ENCODE measurements around the gene FIZ1.

The FIZ1 gene

GRCh38 chr19:55613930-55614710 lies 14.8 kb upstream of the FIZ1 start:
- DNase-seq (ENCODE audit: low read depth) = no peak

DNA sequence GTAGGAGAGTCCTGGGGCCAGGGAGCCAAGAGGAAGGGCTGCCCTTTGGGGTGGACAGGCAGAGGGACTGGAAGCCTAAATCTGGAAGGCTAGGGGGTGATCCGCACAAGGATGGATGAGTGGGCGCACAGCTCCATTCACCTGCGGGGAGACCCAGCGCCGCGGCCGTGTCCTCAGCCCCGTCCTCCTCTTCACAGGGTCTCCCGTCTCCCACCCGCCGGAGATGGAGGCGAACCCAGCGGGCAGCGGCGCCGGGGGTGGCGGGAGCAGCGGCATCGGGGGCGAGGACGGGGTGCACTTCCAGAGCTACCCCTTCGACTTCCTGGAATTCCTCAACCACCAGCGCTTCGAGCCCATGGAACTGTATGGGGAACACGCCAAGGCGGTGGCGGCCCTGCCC lies 14.1 kb upstream of the FIZ1 start:
- DNase-seq (ENCODE audit: low read depth) = no peak

GRCh38 chr19:55611983-55612645 lies 12.8 kb upstream of the FIZ1 start:
- no peak for DNase-seq (ENCODE audit: low read depth)

GRCh38 chr19:55611300-55611982 lies 12.1 kb upstream of the FIZ1 start:
- no peak for DNase-seq (ENCODE audit: low read depth)

- no peak for DNase-seq (ENCODE audit: low read depth)
Observed at GRCh38 chr19:55609326-55609725, 10.0 kb upstream of the FIZ1 start.

DNA sequence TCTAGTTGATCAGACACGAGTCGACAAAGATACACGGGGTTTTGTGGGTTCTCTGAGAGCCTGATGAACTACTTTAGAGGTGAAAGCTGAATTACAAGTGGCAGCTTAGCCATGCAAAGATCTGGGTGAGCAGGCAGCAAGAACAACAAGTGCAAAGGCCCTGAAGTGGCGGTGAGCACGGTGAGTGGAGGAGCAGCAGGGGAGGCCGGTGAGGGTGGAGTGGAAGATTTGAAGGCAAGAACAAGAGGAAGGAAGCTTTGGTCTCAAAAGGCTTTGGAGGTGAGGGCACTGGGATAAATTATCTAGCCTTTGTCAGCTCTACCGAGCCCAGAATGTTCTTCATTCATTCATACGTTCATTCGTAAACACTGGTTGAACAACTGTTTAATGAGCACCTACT lies 7.5 kb upstream of the FIZ1 start:
- no peak for DNase-seq (ENCODE audit: low read depth)

DNA sequence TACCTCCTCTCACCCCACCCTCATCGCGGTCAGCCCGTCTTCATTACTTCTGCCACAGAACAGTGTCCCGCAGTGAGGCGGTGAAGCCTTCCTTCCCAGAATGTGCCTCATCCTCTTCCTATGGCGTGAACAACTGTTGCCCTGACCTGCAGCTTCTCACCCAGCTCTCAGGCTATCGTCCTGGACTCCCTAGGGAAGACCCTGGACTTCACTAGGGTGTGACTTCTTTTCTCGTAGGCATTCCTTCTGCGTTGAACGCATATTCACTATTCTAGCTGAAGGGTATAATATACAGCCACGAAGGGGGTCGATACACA lies 7.1 kb upstream of the FIZ1 start:
- no peak for DNase-seq (ENCODE audit: low read depth)

- DNase-seq (ENCODE audit: low read depth) = peak; percentile 58
Observed at GRCh38 chr19:55605637-55606470, 6.5 kb upstream of the FIZ1 start, which contains the start of gene ZNF865. TSS of gene ZNF865 (plus strand) at chr19:55605647. CDS start at chr19:55613619, 7,972 bp downstream.

DNA sequence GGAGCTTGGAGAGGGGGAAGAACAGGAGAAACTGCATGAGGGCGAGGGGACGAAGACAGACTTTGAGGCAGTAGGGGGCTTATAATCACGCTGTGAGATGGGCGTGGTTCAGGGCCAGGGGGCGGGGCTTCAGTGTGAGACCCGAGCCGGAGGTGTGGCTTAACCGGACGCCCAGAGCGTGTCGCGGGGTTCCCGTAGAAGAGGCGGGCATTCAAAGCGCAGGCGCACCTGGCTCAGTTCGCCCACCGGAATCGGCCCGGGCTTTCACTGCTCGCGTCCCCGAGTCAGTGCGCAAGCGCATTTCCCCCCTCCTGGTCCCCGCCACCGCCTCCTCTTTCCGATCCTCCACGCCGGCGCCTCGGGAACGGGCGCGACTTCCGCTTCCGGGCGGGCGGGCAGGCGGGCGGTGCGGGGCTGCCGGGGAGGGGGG lies 5.9 kb upstream of the FIZ1 start:
- peak; percentile 96 for DNase-seq (ENCODE audit: low read depth)

DNA sequence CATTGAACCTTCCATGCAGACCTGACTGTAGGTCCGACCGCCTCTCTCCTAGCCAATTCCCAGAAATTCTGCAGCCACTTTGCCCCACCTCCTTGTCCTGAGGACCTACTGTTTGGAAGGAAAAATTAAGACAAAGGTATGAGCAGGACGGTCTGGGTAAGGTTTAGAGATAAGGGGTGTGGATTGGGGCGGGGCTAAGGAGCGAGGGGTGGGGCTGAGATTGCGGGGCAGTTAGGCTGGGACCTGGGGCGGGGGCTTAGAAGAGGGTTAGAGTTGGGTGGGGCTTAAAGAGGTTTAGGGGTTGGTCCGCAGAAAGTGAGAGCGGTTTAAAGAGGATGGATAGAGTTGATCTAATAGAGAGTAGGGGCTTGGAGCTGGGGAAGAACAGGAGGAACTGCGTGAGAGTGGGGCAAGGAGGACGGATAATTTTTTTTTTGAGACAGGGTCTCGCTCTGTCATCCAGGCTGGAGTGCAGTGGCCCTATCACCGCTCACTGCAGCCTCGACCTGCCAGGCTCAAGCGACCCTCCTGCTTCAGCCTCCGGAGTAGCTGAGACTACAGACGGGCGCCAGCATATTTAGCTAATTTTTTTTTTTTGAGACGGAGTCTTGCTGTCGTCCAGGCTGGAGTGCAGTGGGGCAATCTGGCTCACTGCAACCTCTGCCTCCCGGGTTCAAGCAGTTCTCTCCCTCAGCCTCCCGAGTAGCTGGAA lies 4.4 kb upstream of the FIZ1 start:
- DNase-seq (ENCODE audit: low read depth) = no peak

GRCh38 chr19:55603115-55603514 lies 3.8 kb upstream of the FIZ1 start:
- no peak for DNase-seq (ENCODE audit: low read depth)

- DNase-seq (ENCODE audit: low read depth) = no peak
Observed at GRCh38 chr19:55602104-55603001, 3.0 kb upstream of the FIZ1 start.

GRCh38 chr19:55601084-55601483 lies 1.8 kb upstream of the FIZ1 start:
- DNase-seq (ENCODE audit: low read depth) = no peak

- no peak for DNase-seq (ENCODE audit: low read depth)
Observed at GRCh38 chr19:55600662-55601028, 1.3 kb upstream of the FIZ1 start.

DNA sequence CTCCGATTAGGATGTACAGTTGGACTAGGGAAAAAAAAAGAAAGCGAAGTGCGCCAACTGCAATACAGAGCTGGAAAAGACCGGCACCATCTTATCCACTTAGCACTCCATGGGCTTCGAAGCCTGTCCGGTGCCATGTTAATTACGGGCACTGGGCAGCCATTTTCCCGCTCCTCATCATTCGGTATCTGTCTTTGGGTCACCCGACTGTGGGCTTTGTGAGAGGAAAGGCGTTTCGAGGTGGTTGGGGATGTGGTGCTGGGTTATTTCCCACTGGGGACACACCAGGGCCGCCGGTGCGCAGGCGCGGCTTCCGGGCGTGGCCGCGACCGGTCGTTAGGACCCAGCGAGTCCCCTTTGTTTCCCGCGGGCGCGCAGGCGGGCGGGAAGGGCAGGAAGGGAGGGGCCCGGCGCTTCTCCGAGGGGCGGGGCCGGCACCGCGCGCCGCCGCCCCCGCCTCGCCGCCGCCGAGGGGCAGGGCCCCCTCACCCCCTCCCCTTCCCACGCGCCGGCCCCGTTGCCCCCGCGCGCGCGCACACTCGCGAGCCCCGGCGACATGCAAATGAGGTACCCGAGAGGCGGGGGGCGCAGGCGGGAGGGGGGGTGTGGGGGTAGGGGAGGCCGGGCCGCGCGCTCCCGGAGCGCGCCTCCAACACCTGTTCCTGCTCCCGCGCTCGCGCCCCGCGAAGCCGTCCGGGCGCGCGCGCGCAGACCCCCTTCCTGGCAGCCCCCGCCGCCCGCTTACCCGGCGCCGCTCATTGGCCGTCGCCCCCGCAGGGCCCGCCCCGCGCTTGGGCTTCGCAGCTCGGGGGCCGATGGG lies 735 bp upstream of the FIZ1 start, which contains the start of gene ZNF524:
ZNF524 (plus strand) TSS at position 447 of the 820 bp plus-strand sequence. CDS start 1,825 bp downstream, outside the sequence.
- DNase-seq (ENCODE audit: low read depth) = peak; percentile 76

DNA sequence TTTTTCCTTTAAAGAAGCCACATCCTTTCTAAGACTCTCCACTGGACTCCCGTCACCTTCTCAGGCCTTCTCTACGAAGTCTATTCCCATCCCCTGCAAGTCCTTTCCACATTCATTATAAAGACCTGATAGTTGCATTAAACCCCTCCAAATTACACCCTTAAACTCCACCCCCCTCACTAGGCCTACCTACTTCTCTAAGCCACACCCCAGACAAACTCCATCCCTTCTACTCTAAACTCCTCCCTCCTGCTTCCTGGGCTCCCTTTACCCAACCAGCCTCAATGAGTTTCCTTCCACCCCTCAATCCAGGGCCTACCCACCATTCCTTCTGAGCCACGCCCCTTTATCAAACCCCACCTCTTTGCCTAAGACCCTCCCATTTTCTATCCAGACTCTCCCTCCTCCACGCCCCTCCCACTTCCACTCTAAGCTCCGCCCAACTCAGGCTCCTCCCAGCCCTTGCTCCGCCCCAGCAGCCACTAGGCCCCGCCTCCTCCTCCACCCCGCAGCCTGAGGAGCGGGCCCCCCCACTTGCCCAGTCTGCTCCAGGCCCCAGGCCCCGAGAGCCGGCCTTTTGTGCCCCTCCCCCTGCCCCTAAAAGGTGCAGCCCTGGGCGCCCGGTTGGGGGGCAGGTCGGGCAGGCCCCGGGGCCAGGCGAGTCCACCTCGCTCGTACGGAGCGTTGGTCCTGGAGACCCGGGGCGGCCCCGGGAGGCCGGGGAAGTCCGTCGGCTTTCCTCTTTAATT lies 424 bp downstream of the FIZ1 start:
- DNase-seq (ENCODE audit: low read depth) = peak; percentile 90

DNA sequence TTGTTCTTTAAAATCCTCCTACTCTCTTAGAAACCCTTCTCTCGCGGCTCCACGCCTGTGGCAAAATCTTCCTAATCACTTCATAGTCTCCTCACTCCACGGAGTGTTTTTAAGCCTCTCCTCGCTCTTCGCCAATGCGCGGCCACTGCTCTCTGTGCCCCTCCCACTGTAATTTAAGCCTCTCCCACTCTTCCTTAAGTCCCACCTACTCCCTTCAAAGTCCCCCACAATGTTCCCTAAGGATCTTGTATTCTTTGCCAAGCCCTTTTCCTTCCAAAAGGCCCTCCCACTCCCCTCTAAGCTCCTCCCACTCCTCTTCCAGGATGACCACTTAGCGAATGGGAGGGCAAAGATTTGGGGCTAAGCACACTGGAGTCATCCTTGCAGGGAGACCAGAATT lies 1.3 kb downstream of the FIZ1 start:
- DNase-seq (ENCODE audit: low read depth) = no peak

GRCh38 chr19:55597501-55597921 lies 1.8 kb downstream of the FIZ1 start:
- DNase-seq (ENCODE audit: low read depth) = no peak

DNA sequence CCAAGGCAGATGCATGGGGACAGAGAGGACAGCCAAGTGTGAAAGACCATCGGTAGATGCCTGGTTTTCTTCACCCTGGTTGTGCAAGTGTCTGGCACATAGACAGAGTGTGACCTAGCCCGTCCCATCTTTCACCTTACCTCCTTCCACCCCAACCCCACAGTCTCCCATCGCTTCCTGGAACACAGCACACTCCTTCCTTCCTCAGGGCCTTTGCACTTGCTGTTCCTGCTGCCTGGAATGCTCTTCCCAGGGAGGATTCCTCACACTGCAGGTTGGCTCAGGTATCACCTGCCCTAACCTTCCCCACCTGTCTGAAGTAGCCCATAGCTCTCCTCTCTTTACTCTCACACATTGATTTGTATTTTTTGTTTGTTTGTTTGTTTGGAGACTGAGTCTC lies 3.0 kb downstream of the FIZ1 start:
- no peak for DNase-seq (ENCODE audit: low read depth)
